GM19238 (cell line): ENCODE data around the gene ABHD16A.

Experiments used
- DNase-seq: peaks from one replicate; pipeline ENCODE4 v3.0.0; 2011; ENCODE audit warnings: low spot score; ENCODE audit not compliant: insufficient read length

The ABHD16A gene

GRCh38 chr6:31690231-31691077, 12.7 kb downstream of the ABHD16A start:
- DNase-seq, result no peak

GRCh38 chr6:31689249-31690110, 13.6 kb downstream of the ABHD16A start:
- DNase-seq, result no peak

- no peak for DNase-seq
Measured at GRCh38 chr6:31687860-31688693, 15.0 kb downstream of the ABHD16A start.

- DNase-seq, result no peak
Measured at GRCh38 chr6:31687321-31687720, 15.8 kb downstream of the ABHD16A start.

- DNase-seq, result no peak
Measured at GRCh38 chr6:31686483-31686882, 16.6 kb downstream of the ABHD16A start.

GRCh38 chr6:31683591-31683990, 19.5 kb downstream of the ABHD16A start:
- DNase-seq, result no peak

GRCh38 chr6:31681135-31681671, 21.9 kb downstream of the ABHD16A start:
- peak; percentile 68 for DNase-seq

GRCh38 chr6:31680226-31681134, 22.6 kb downstream of the ABHD16A start, which contains the start of gene LY6G5C:
LY6G5C (minus strand) TSS chr6:31681067; CDS start chr6:31680373, 694 bp downstream.
- DNase-seq, result peak; percentile 62

GRCh38 chr6:31677955-31678354, 25.2 kb downstream of the ABHD16A start:
- no peak for DNase-seq

- no peak for DNase-seq
Measured at GRCh38 chr6:31676904-31677303, 26.2 kb downstream of the ABHD16A start.

- DNase-seq, result no peak
Measured at GRCh38 chr6:31676322-31676903, 26.7 kb downstream of the ABHD16A start.

- no peak for DNase-seq
Measured at GRCh38 chr6:31669676-31670075, 33.4 kb downstream of the ABHD16A start, which contains the start of gene LY6G5B. LY6G5B (plus strand) TSS chr6:31669976; CDS start chr6:31670951, 975 bp downstream.

GRCh38 chr6:31666337-31666965, 36.7 kb downstream of the ABHD16A start:
- DNase-seq, result no peak

GRCh38 chr6:31665501-31666336, 37.4 kb downstream of the ABHD16A start, which contains the start of gene CSNK2B:
CSNK2B (plus strand) TSS chr6:31666080; CDS start chr6:31666832, 752 bp downstream.
- DNase-seq, result peak; percentile 93

- DNase-seq, result peak; percentile 65
Measured at GRCh38 chr6:31664790-31665500, 38.2 kb downstream of the ABHD16A start, which contains the start of gene GPANK1. GPANK1 (minus strand) TSS chr6:31664997; CDS start chr6:31664478, 519 bp downstream.

- no peak for DNase-seq
Measured at GRCh38 chr6:31663961-31664789, 38.9 kb downstream of the ABHD16A start.
